ENCODE results near the gene FIS1. TPM values are rescaled to one million over a fixed set of nuclear protein-coding genes. Genes with fewer than 3 reads are reported as not detected.

The FIS1 gene
- total RNA-seq: 226 and 252 TPM in 2 replicates

GRCh38 chr7:101244375-101245146, at the start of gene FIS1:
Gene FIS1 (minus strand): TSS chr7:101245081. CDS start chr7:101245004, 77 bp downstream.

GRCh38 chr7:101237206-101238067, 7.4 kb downstream of the FIS1 start, which contains the start of gene CLDN15:
Gene CLDN15 (minus strand): TSS chr7:101237802. CDS start chr7:101237581, 221 bp downstream.

GRCh38 chr7:101217388-101218235, 27.3 kb downstream of the FIS1 start, which contains the start of the genes PLOD3 and ZNHIT1:
Gene PLOD3 (minus strand): TSS chr7:101217581. CDS start chr7:101217274, 307 bp downstream.
Gene ZNHIT1 (plus strand): TSS chr7:101218165. CDS start chr7:101218196, 31 bp downstream.

GRCh38 chr7:101200862-101201599, 43.9 kb downstream of the FIS1 start, which contains the start of gene MOGAT3:
Gene MOGAT3 (minus strand): TSS chr7:101201036. CDS start chr7:101200854, 182 bp downstream.

Other genes starting within 250 kb of the FIS1 start
- gene MUC17, start 225.0 kb downstream of the FIS1 start, total RNA-seq: not detected in 2 replicates
- gene TRIM56, start 159.6 kb downstream of the FIS1 start, total RNA-seq: 6.6 and 7.1 TPM in 2 replicates
- 1,155 and 1,164 TPM in 2 replicates for gene SERPINE1, start 118.0 kb downstream of the FIS1 start, total RNA-seq
- 156 TPM in 2 replicates for gene AP1S1, start 90.6 kb downstream of the FIS1 start, total RNA-seq
- gene VGF, start 79.5 kb downstream of the FIS1 start, total RNA-seq: 1.7 and 1.9 TPM in 2 replicates
- under 0.01 and 0.15 TPM in 2 replicates for gene NAT16, start 64.8 kb downstream of the FIS1 start, total RNA-seq
- not detected in 2 replicates for gene MOGAT3, start 44.0 kb downstream of the FIS1 start, total RNA-seq
- 101 and 106 TPM in 2 replicates for gene PLOD3, start 27.5 kb downstream of the FIS1 start, total RNA-seq
- 130 and 132 TPM in 2 replicates for gene ZNHIT1, start 26.9 kb downstream of the FIS1 start, total RNA-seq
- gene CLDN15, start 7.3 kb downstream of the FIS1 start, total RNA-seq: 1.5 and 2.4 TPM in 2 replicates
- gene IFT22, start 76.7 kb upstream of the FIS1 start, total RNA-seq: 24.2 and 31.8 TPM in 2 replicates
- gene COL26A1, start 117.8 kb upstream of the FIS1 start, total RNA-seq: 1.0 TPM in 1 of 2 replicates, not detected in the other